ENCODE results near the gene EPHB1. TPM values are rescaled to one million over a fixed set of nuclear protein-coding genes. Genes with fewer than 3 reads are reported as not detected.

The EPHB1 gene
- total RNA-seq, 1 donor from 2014 or later, result 1.8 TPM

DNA sequence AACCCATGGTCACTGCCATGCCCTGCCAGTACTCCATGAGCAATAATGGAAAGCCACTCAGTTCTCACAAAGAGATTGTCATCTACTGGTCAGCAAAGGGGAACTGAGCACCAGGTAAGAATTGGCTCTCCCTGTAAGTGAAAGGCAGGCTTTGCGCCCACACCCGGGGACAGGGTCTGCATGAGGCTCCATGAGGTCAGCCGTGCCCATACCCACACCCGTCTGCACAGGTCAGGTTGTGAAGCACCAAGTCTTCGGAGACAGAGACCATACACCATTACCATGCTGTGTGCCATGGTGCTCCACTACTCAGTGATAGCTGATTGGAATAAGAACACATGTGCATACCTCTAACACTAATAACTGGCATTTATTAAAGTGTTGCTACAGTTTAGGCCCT lies 322.9 kb downstream of the EPHB1 start:
- no peak overlapping the region for H3K4me3 Mint-ChIP-seq (ENCODE audit: low read depth)
- no peak overlapping the region for H3K27ac Mint-ChIP-seq
- no peak for TF ChIP-seq CTCF (IDR thresholded peaks at IDR 0.05; ENCODE audit: unreplicated experiment)
- no peaks in the 10 kb centered on the region for H3K36me3 Mint-ChIP-seq (ENCODE audit: insufficient read depth)
- no peaks in the 10 kb centered on the region for H3K27me3 Mint-ChIP-seq
- DNase-seq (ENCODE audit: low spot score, unreplicated experiment), result no peak
- H3K9me3 Mint-ChIP-seq (ENCODE audit: low read depth), result no peaks in the 10 kb centered on the region
- H3K4me1 Mint-ChIP-seq (ENCODE audit: low read depth), result no peaks in the 10 kb centered on the region

GRCh38 chr3:135118792-135119191 lies 323.7 kb downstream of the EPHB1 start:
- no peak for DNase-seq (ENCODE audit: low spot score, unreplicated experiment)
- Mint-ChIP-seq H3K4me1 (ENCODE audit: low read depth) (no peaks in the 10 kb centered on the region), H3K36me3 (ENCODE audit: insufficient read depth) (no peaks in the 10 kb centered on the region), H3K4me3 (ENCODE audit: low read depth) (no peak overlapping the region), H3K27me3 (no peaks in the 10 kb centered on the region), H3K9me3 (ENCODE audit: low read depth) (no peaks in the 10 kb centered on the region), H3K27ac (no peak overlapping the region)
- no peak for TF ChIP-seq CTCF (IDR thresholded peaks at IDR 0.05; ENCODE audit: unreplicated experiment)

DNA sequence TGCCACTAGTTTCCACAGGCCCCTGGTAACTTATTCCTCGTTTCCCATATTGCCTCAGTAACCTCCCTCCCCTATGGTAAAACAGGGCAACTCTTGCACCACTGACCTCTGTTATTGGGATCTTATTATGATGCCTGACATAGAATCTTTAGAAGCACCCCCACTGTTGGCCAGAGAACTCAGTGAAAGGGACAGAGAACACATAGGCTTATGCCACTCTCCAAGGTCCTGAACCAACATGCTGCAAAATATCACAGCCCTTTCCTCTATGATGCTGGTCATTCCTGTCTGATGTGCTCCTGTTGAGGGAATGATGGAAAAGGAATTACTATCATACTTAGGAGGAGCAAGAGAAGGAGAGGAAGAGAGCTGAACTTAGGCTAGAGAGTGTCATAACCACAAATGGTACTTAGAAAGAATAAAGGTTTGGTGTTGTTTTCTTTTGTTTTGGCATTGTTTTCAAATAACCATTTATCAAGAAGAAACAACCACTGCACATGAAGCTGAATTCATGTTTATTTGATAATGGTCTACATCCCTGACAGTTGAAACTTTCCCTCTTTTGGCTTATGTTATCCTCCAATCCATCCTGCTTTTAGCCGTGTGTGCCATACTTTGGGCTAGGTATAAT lies 330.2 kb downstream of the EPHB1 start:
- no peaks in the 10 kb centered on the region for H3K9me3 Mint-ChIP-seq (ENCODE audit: low read depth)
- TF ChIP-seq CTCF (IDR thresholded peaks at IDR 0.05; ENCODE audit: unreplicated experiment), result no peak
- no peaks in the 10 kb centered on the region for H3K4me1 Mint-ChIP-seq (ENCODE audit: low read depth)
- H3K27ac Mint-ChIP-seq, result no peak overlapping the region
- no peaks in the 10 kb centered on the region for H3K36me3 Mint-ChIP-seq (ENCODE audit: insufficient read depth)
- no peak overlapping the region for H3K4me3 Mint-ChIP-seq (ENCODE audit: low read depth)
- DNase-seq (ENCODE audit: low spot score, unreplicated experiment), result peak; percentile 38
- H3K27me3 Mint-ChIP-seq, result peaks cover 16% of the 10 kb centered on the region

DNA sequence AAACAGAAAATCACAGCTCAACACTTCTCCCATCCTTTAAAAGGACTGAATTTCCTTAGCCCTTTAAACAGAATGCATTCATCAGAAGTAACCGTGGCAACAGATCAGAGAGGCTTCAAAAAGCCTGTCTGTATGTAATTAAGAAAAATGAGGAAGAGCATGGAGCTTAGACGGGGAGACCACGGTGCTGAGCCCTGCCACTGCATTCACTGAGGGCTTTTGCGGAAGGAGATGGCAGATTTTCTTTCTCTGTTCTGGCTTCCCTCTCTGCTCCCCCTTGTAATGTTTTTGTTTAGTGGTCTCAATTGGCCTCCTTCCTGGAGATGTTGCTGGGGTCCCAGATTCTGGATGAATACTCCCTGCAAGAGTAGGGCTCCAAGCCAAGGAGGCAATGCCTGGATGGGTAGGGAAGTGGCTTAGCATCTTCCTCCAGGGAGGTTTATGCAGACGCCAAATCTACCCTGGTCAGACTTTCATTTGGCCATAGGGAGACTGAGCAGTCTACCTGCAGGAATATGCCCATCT lies 332.9 kb downstream of the EPHB1 start:
- DNase-seq (ENCODE audit: low spot score, unreplicated experiment), result no peak
- TF ChIP-seq CTCF (IDR thresholded peaks at IDR 0.05; ENCODE audit: unreplicated experiment), result no peak
- no peaks in the 10 kb centered on the region for H3K36me3 Mint-ChIP-seq (ENCODE audit: insufficient read depth)
- no peak overlapping the region for H3K4me3 Mint-ChIP-seq (ENCODE audit: low read depth)
- no peak overlapping the region for H3K27ac Mint-ChIP-seq
- no peaks in the 10 kb centered on the region for H3K9me3 Mint-ChIP-seq (ENCODE audit: low read depth)
- peaks cover 18% of the 10 kb centered on the region for H3K27me3 Mint-ChIP-seq
- H3K4me1 Mint-ChIP-seq (ENCODE audit: low read depth), result no peaks in the 10 kb centered on the region

- DNase-seq (ENCODE audit: low spot score, unreplicated experiment), result no peak
- Mint-ChIP-seq H3K27ac (no peak overlapping the region), H3K4me3 (ENCODE audit: low read depth) (no peak overlapping the region), H3K36me3 (ENCODE audit: insufficient read depth) (no peaks in the 10 kb centered on the region), H3K4me1 (ENCODE audit: low read depth) (no peaks in the 10 kb centered on the region), H3K9me3 (ENCODE audit: low read depth) (no peaks in the 10 kb centered on the region), H3K27me3 (peaks cover 18% of the 10 kb centered on the region)
- no peak for TF ChIP-seq CTCF (IDR thresholded peaks at IDR 0.05; ENCODE audit: unreplicated experiment)
Observed at GRCh38 chr3:135128818-135129217, 333.8 kb downstream of the EPHB1 start.
